Nephron progenitor cell (in vitro differentiated cells): ENCODE results near the gene SLC39A12.
"Not testable (repeated sequence)": the region's sequence is repeated elsewhere in the genome, so short reads cannot be mapped to it uniquely, and the experiment has no call there.

Source experiments
- DNase-seq: peaks from one replicate; pipeline ENCODE4 v3.0.0; 2021
- H3K27ac Mint-ChIP-seq: 2 replicates; pipeline ENCODE4 v1.8.0; 2021; ENCODE audit warnings: mild to moderate bottlenecking, moderate library complexity, mixed read lengths
- H3K27me3 Mint-ChIP-seq: 2 replicates; pipeline ENCODE4 v1.8.0; 2021; ENCODE audit warnings: mild to moderate bottlenecking, low read depth, mixed read lengths; ENCODE audit not compliant: poor library complexity
- H3K36me3 Mint-ChIP-seq: 2 replicates; pipeline ENCODE4 v1.8.0; 2021; ENCODE audit warnings: low read depth, mixed read lengths
- H3K4me1 Mint-ChIP-seq: 2 replicates; pipeline ENCODE4 v1.8.0; 2021; ENCODE audit warnings: mixed read lengths
- H3K4me3 Mint-ChIP-seq: 2 replicates; pipeline ENCODE4 v1.8.0; 2021; ENCODE audit warnings: mild to moderate bottlenecking, moderate library complexity, mixed read lengths
- H3K9me3 Mint-ChIP-seq: 2 replicates; pipeline ENCODE4 v1.8.0; 2021; ENCODE audit warnings: mild to moderate bottlenecking, moderate library complexity, mixed read lengths
- CTCF ChIP-seq: fragments of 200-600 bp; sonication (generic); IDR thresholded peaks from 2 replicates; pipeline ENCODE4 v1.5.0; 2021; ENCODE audit warnings: antibody characterized with exemption

The SLC39A12 gene

GRCh38 chr10:17921378-17921777, 30.3 kb upstream of the SLC39A12 start:
- Mint-ChIP-seq H3K27me3 (peaks cover 11% of the 10 kb centered on the region), H3K9me3 (peaks cover 10% of the 10 kb centered on the region), H3K36me3 (no peaks in the 10 kb centered on the region), H3K4me3 (no peak overlapping the region), H3K4me1 (no peaks in the 10 kb centered on the region), H3K27ac (no peak overlapping the region)
- TF ChIP-seq CTCF: no peak
- DNase-seq: no peak

GRCh38 chr10:17923728-17924127, 28.0 kb upstream of the SLC39A12 start:
- H3K27ac Mint-ChIP-seq: no peak overlapping the region
- no peaks in the 10 kb centered on the region for H3K36me3 Mint-ChIP-seq
- TF ChIP-seq CTCF: no peak
- peaks cover 10% of the 10 kb centered on the region for H3K9me3 Mint-ChIP-seq
- no peak for DNase-seq
- no peaks in the 10 kb centered on the region for H3K4me1 Mint-ChIP-seq
- H3K4me3 Mint-ChIP-seq: no peak overlapping the region
- peaks cover 17% of the 10 kb centered on the region for H3K27me3 Mint-ChIP-seq

- Mint-ChIP-seq H3K27me3 (no peaks in the 10 kb centered on the region), H3K4me1 (no peaks in the 10 kb centered on the region), H3K36me3 (no peaks in the 10 kb centered on the region), H3K4me3 (no peak overlapping the region), H3K9me3 (peaks cover 3% of the 10 kb centered on the region), H3K27ac (no peak overlapping the region)
- no peak for DNase-seq
- TF ChIP-seq CTCF: no peak
Observed at GRCh38 chr10:17943033-17943745, 8.5 kb upstream of the SLC39A12 start.

GRCh38 chr10:17950269-17950668, 1.4 kb upstream of the SLC39A12 start:
- peaks cover 26% of the 10 kb centered on the region for H3K4me1 Mint-ChIP-seq
- H3K27me3 Mint-ChIP-seq, H3K4me3 Mint-ChIP-seq, DNase-seq, H3K36me3 Mint-ChIP-seq, H3K9me3 Mint-ChIP-seq: not testable (repeated sequence)
- peak overlapping the region; percentile 83 for H3K27ac Mint-ChIP-seq

- H3K36me3 Mint-ChIP-seq: no peaks in the 10 kb centered on the region
- no peak for TF ChIP-seq CTCF
- H3K27me3 Mint-ChIP-seq: peaks cover 6% of the 10 kb centered on the region
- peak overlapping the region; percentile 83 for H3K27ac Mint-ChIP-seq
- H3K9me3 Mint-ChIP-seq: peaks cover 8% of the 10 kb centered on the region
- no peak for DNase-seq
- no peak overlapping the region for H3K4me3 Mint-ChIP-seq
- peaks cover 26% of the 10 kb centered on the region for H3K4me1 Mint-ChIP-seq
Observed at GRCh38 chr10:17950726-17951125, 992 bp upstream of the SLC39A12 start.

GRCh38 chr10:17954372-17954771, 2.7 kb downstream of the SLC39A12 start:
- not testable (repeated sequence) for H3K27me3 Mint-ChIP-seq, DNase-seq, H3K36me3 Mint-ChIP-seq, H3K4me3 Mint-ChIP-seq, H3K27ac Mint-ChIP-seq
- H3K9me3 Mint-ChIP-seq: peaks cover 11% of the 10 kb centered on the region
- H3K4me1 Mint-ChIP-seq: peaks cover 26% of the 10 kb centered on the region

GRCh38 chr10:17954861-17955260, 3.1 kb downstream of the SLC39A12 start:
- no peak overlapping the region for H3K27ac Mint-ChIP-seq
- peaks cover 8% of the 10 kb centered on the region for H3K27me3 Mint-ChIP-seq
- peaks cover 26% of the 10 kb centered on the region for H3K4me1 Mint-ChIP-seq
- no peaks in the 10 kb centered on the region for H3K36me3 Mint-ChIP-seq
- peaks cover 16% of the 10 kb centered on the region for H3K9me3 Mint-ChIP-seq
- no peak for DNase-seq
- no peak for TF ChIP-seq CTCF
- no peak overlapping the region for H3K4me3 Mint-ChIP-seq
